ENCODE results near the gene CCDC137. TPM values are rescaled to one million over a fixed set of nuclear protein-coding genes. Genes with fewer than 3 reads are reported as not detected.

Gene CCDC137
- total RNA-seq, 4 donors from 2014 or later = 18.2 to 25.6 (median 21.4) TPM

- Histone ChIP-seq H3K4me3 (no peak overlapping the region), H3K27me3 (no peaks in the 10 kb centered on the region), H3K27ac (no peak overlapping the region), H3K36me3 (peaks cover 80 to 100% (median 88%) of the 10 kb centered on the region in 3 donors), H3K4me1 (no peaks in the 10 kb centered on the region), H3K9me3 (no peaks in the 10 kb centered on the region)
- TF ChIP-seq, protein P1, sequence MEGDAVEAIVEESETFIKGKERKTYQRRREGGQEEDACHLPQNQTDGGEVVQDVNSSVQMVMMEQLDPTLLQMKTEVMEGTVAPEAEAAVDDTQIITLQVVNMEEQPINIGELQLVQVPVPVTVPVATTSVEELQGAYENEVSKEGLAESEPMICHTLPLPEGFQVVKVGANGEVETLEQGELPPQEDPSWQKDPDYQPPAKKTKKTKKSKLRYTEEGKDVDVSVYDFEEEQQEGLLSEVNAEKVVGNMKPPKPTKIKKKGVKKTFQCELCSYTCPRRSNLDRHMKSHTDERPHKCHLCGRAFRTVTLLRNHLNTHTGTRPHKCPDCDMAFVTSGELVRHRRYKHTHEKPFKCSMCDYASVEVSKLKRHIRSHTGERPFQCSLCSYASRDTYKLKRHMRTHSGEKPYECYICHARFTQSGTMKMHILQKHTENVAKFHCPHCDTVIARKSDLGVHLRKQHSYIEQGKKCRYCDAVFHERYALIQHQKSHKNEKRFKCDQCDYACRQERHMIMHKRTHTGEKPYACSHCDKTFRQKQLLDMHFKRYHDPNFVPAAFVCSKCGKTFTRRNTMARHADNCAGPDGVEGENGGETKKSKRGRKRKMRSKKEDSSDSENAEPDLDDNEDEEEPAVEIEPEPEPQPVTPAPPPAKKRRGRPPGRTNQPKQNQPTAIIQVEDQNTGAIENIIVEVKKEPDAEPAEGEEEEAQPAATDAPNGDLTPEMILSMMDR (IDR thresholded peaks at IDR 0.05) = no peak
- no peak for TF ChIP-seq POLR2A (IDR thresholded peaks at IDR 0.05)
- 100% methylated on average over 2 of the region's 6 CpGs; no CpG with 5 or more reads in 1 of the 2 donors for WGBS, 2 donors
- no peak for DNase-seq
- intact Hi-C loops (cut with DNase I) = no loop called here
Observed at GRCh38 chr17:81695211-81695610, 28.7 kb downstream of the CCDC137 start.

DNA sequence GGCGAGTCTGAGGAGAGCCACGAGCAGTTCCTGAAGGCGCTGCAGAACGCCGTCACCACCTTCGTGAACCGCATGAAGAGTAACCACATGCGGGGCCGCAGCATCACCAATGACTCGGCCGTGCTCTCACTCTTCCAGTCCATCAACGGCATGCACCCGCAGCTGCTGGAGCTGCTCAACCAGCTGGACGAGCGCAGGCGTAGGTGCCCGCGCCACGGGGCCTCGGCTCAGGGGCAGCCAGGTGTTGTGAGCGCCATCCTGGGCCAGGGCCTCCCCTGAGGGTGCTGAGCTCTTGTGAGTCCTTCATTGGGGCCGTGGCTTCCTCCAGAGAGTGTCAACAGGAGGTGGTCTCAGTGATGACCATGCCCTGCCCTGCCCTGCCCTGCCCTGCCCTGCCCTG lies 29.3 kb downstream of the CCDC137 start:
- no peak for DNase-seq
- TF ChIP-seq, protein P1 (IDR thresholded peaks at IDR 0.05) = no peak
- TF ChIP-seq POLR2A (IDR thresholded peaks at IDR 0.05) = no peak
- Histone ChIP-seq H3K4me3 (no peak overlapping the region), H3K4me1 (peaks cover 2 to 6% (median 3%) of the 10 kb centered on the region in 3 donors), H3K36me3 (peaks cover 74 to 100% (median 86%) of the 10 kb centered on the region in 3 donors), H3K27me3 (no peaks in the 10 kb centered on the region), H3K27ac (no peak overlapping the region), H3K9me3 (no peaks in the 10 kb centered on the region)
- WGBS, 2 donors = 67 to 84% methylated on average over 3 to 6 of the region's 22 CpGs
- intact Hi-C loops (cut with DNase I) = no loop called here

DNA sequence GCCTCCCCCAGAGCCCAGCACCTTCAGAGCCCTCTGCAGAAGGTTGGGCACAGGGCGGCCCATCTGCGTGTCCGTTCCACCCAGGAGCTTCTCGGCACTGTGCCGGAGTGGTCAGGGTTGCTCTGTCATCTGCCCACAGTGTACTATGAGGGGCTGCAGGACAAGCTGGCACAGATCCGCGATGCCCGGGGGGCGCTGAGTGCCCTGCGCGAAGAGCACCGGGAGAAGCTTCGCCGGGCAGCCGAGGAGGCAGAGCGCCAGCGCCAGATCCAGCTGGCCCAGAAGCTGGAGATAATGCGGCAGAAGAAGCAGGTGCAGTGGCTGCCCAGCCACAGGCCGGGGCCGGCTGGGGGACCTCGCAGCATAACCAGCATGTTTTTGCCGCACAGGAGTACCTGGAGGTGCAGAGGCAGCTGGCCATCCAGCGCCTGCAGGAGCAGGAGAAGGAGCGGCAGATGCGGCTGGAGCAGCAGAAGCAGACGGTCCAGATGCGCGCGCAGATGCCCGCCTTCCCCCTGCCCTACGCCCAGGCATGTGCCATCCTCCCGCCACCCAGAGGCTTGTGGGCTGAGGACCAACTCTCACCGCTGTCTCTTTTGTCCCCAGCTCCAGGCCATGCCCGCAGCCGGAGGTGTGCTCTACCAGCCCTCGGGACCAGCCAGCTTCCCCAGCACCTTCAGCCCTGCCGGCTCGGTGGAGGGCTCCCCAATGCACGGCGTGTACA lies 29.8 kb downstream of the CCDC137 start:
- Histone ChIP-seq H3K36me3 (peaks cover 73 to 100% (median 80%) of the 10 kb centered on the region in 3 donors), H3K27me3 (no peaks in the 10 kb centered on the region), H3K4me3 (no peak overlapping the region), H3K4me1 (peaks cover 8 to 11% (median 9%) of the 10 kb centered on the region in 3 donors), H3K27ac (no peak overlapping the region), H3K9me3 (no peaks in the 10 kb centered on the region)
- intact Hi-C loops (cut with DNase I) = no loop called here
- WGBS, 2 donors = 91 to 92% methylated on average over 7 of the region's 40 CpGs
- TF ChIP-seq POLR2A (IDR thresholded peaks at IDR 0.05) = no peak
- TF ChIP-seq, protein P1 (IDR thresholded peaks at IDR 0.05) = no peak
- DNase-seq = no peak

GRCh38 chr17:81697261-81698044 lies 30.9 kb downstream of the CCDC137 start:
- no peak overlapping the region for H3K4me3 ChIP-seq
- TF ChIP-seq, protein P1 (IDR thresholded peaks at IDR 0.05) = no peak
- TF ChIP-seq POLR2A (IDR thresholded peaks at IDR 0.05) = no peak
- no peaks in the 10 kb centered on the region for H3K27me3 ChIP-seq
- intact Hi-C loops (cut with DNase I) = no loop called here
- H3K4me1 ChIP-seq = peaks cover 18 to 22% (median 20%) of the 10 kb centered on the region in 3 donors
- no peaks in the 10 kb centered on the region for H3K9me3 ChIP-seq
- H3K27ac ChIP-seq = no peak overlapping the region
- peaks cover 66 to 93% (median 71%) of the 10 kb centered on the region in 3 donors for H3K36me3 ChIP-seq
- 81 to 87% methylated on average over 18 to 21 of the region's 25 CpGs for WGBS, 2 donors
- no peak for DNase-seq

All from esophagus squamous epithelium (tissue), 5 donors.